Small intestine (tissue), 7 donors: ENCODE data around the gene GRM8. TPM values are rescaled to one million over a fixed set of nuclear protein-coding genes. Genes with fewer than 3 reads are reported as not detected.

Experiments
- DNase-seq, 2 donors: peaks; one replicate each; pipeline versions ENCODE4 v3.0.0 to v3.0.0-alpha.2; 2013
- FAIRE-seq: peaks from 2 replicates; lab custom pipeline; 2012; peaks lifted over from hg19 to GRCh38; lab: Jason Lieb, UNC
- H3K27ac ChIP-seq, 3 donors: one replicate each; pipeline ENCODE4 v1.5.1; 2013; ENCODE audit warnings: low read length in 2 of 3, mild to moderate bottlenecking in 2 of 3, control low read depth in 1 of 3, inconsistent platforms in 1 of 3, low read depth in 1 of 3, moderate library complexity in 1 of 3
- H3K27me3 ChIP-seq, 3 donors: one replicate each; pipeline ENCODE4 v1.6.1; 2013; ENCODE audit warnings: low read length in 3 of 3, inconsistent platforms in 1 of 3; ENCODE audit not compliant: control insufficient read depth in 3 of 3, insufficient read depth in 3 of 3
- H3K36me3 ChIP-seq, 3 donors: one replicate each; pipeline ENCODE4 v1.6.1; 2013; ENCODE audit warnings: low read length in 3 of 3, inconsistent platforms in 1 of 3, low read depth in 1 of 3, mild to moderate bottlenecking in 1 of 3, moderate library complexity in 1 of 3; ENCODE audit not compliant: control insufficient read depth in 3 of 3, insufficient read depth in 2 of 3
- H3K4me1 ChIP-seq, 3 donors: one replicate each; pipeline ENCODE4 v1.6.1; 2013; ENCODE audit warnings: low read length in 2 of 3, inconsistent platforms in 1 of 3, low read depth in 1 of 3, mild to moderate bottlenecking in 1 of 3, moderate library complexity in 1 of 3; ENCODE audit not compliant: control insufficient read depth in 3 of 3, insufficient read depth in 2 of 3
- H3K4me3 ChIP-seq, 3 donors: one replicate each; pipeline ENCODE4 v1.5.1; 2013; ENCODE audit warnings: low read length in 3 of 3, control low read depth in 1 of 3, inconsistent platforms in 1 of 3, low read depth in 1 of 3, mild to moderate bottlenecking in 1 of 3, moderate library complexity in 1 of 3
- H3K9me3 ChIP-seq, 2 donors: one replicate each; pipeline ENCODE4 v1.6.1; 2013; ENCODE audit warnings: low read depth in 1 of 2, low read length in 1 of 2; ENCODE audit not compliant: control insufficient read depth in 2 of 2, insufficient read depth in 1 of 2
- WGBS, 3 donors: extraction: QIAGEN DNeasy Blood & Tissue Kit; methylation state at CpG; one replicate each; pipeline ENCODE4 v1.1.7; 2013; 5-methylcytosine and 5-hydroxymethylcytosine counted together
- polyA plus RNA-seq, 4 donors: library from polyadenylated mRNA; stranded (reverse) in 3 of 4; unstranded in 1 of 4; fragments of 200-250 nt in 3 of 4; fragments of 120-200 nt in 1 of 4; gene quantifications; one replicate each; pipeline versions ENCODE4 v1.2.1 to v1.2.3, GENCODE V29; 2013
- donor health status: healthy with polysubstance abuse.
- donor health status: control.
- donor health status: control.
- donor health status: Bipolar disorder and iron deficiency.
- donor health status: healthy.

The GRM8 gene
- polyA plus RNA-seq, 4 donors = 0.07 to 0.12 TPM; not detected in 2

GRCh38 chr7:127221731-127222130 lies 31.0 kb downstream of the GRM8 start:
- FAIRE-seq = no peak
- no peaks in the 10 kb centered on the region for H3K4me1 ChIP-seq
- no peaks in the 10 kb centered on the region for H3K36me3 ChIP-seq
- no peak overlapping the region for H3K4me3 ChIP-seq
- no peak overlapping the region for H3K27ac ChIP-seq
- WGBS, 3 donors = 71 to 89% (median 81%) methylated on average over 1 of the region's 1 CpG
- no peak for DNase-seq
- H3K27me3 ChIP-seq = peaks cover 0 to 7% (median 0%) of the 10 kb centered on the region in 3 donors
- H3K9me3 ChIP-seq = no peaks in the 10 kb centered on the region

DNA sequence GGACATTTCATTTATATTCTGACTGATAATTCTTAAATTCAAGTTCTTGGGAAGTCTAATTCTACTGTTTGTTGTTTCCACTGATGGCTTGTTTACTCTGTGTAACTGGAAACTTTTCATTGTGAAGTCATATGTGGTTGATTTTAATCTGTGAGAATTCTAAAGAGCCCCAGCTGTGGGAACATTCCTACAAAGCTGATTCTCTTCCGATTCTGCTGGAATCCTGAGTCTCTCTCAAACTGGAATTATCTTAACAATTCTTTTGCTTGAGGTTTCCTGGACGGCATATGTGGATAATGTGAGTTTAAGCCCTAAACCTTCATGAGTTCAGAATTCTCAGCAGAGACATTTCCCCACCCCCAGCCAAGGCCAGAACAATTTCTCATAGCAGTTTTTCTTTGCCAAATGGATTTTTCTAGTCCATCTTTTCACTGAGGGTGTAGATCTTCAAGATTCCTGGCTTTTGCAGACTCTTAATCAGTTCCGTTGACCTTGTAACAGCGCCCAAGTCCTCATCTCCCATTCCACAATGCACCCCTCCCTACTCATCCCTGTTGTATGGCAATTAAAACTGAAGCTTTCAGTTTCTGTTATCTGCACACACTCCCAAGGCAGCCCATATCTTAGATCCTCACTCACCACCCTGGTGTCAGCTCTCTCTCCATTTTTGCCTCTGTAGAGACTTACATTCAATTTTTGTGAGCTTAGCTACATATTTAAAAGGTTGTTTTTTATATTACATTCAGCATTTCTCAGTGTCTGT lies 37.6 kb downstream of the GRM8 start:
- H3K36me3 ChIP-seq = no peaks in the 10 kb centered on the region
- FAIRE-seq = no peak

DNA sequence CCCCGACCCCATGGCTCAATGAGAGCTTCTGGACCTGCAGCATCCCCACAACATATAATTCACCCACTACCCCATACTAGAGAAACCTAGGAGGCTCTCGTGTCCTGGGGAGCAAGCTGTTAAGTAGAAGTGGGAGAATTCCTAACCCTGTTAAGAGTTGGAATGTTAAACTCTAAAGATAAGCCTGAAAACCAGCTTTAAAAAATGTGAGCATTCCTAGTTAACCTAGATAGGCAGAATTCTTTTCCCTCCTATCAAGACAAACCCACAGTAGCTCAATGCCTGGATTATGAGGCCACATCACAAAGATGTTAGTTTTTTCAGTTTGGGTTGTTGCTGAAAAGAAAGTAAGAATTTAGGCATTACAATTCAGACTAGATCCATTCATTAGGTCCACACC lies 42.9 kb downstream of the GRM8 start:
- Histone ChIP-seq H3K4me1 (no peaks in the 10 kb centered on the region), H3K4me3 (no peak overlapping the region), H3K27ac (no peak overlapping the region), H3K27me3 (no peaks in the 10 kb centered on the region), H3K9me3 (no peaks in the 10 kb centered on the region), H3K36me3 (no peaks in the 10 kb centered on the region)
- FAIRE-seq (no peak), DNase-seq (no peak)
- WGBS, 3 donors = 29 to 52% (median 31%) methylated on average over 2 of the region's 2 CpGs

More for the DNA sequence above, 37.6 kb downstream of the GRM8 start:
- Histone ChIP-seq H3K4me1 (no peaks in the 10 kb centered on the region), H3K4me3 (no peak overlapping the region), H3K27me3 (no peaks in the 10 kb centered on the region), H3K27ac (no peak overlapping the region), H3K9me3 (no peaks in the 10 kb centered on the region)
- no peak for DNase-seq
- 61 to 69% (median 66%) methylated on average over 4 of the region's 4 CpGs for WGBS, 3 donors

DNA sequence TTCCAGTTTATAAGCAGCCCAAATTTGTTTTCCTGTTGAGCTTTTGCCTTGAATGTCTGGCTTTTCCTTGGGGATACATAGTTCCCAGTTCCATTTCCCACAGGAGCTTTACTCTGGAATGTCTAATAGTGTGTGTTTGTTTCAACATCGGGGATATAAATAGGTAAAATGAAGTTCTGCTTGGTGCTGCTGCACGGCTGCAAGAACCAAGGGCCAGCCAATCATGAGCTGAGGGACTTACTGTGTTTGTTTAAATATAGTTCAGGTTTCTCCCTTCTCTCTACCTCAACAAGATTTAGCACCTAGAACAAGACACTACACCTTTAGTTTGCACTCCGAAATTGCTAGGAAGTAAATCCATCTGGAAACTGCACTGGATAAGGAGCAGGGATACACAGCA lies 43.9 kb downstream of the GRM8 start:
- Histone ChIP-seq H3K27ac (no peak overlapping the region), H3K4me1 (no peaks in the 10 kb centered on the region), H3K9me3 (no peaks in the 10 kb centered on the region), H3K4me3 (no peak overlapping the region), H3K36me3 (no peaks in the 10 kb centered on the region), H3K27me3 (no peaks in the 10 kb centered on the region)
- no peak for DNase-seq
- FAIRE-seq = no peak
- WGBS, 3 donors = 79 to 85% (median 82%) methylated on average over 3 of the region's 3 CpGs

GRCh38 chr7:127208351-127208750 lies 44.4 kb downstream of the GRM8 start:
- 70 to 84% (median 70%) methylated on average over 3 of the region's 3 CpGs for WGBS, 3 donors
- H3K9me3 ChIP-seq = no peaks in the 10 kb centered on the region
- no peak overlapping the region for H3K4me3 ChIP-seq
- no peak overlapping the region for H3K27ac ChIP-seq
- no peaks in the 10 kb centered on the region for H3K36me3 ChIP-seq
- DNase-seq (no peak), FAIRE-seq (no peak)
- H3K27me3 ChIP-seq = no peaks in the 10 kb centered on the region
- no peaks in the 10 kb centered on the region for H3K4me1 ChIP-seq

- H3K27ac ChIP-seq = no peak overlapping the region
- no peaks in the 10 kb centered on the region for H3K36me3 ChIP-seq
- WGBS, 3 donors = 45 to 55% (median 53%) methylated on average over 5 of the region's 5 CpGs
- no peaks in the 10 kb centered on the region for H3K27me3 ChIP-seq
- FAIRE-seq (no peak), DNase-seq (no peak)
- no peaks in the 10 kb centered on the region for H3K9me3 ChIP-seq
- H3K4me1 ChIP-seq = no peaks in the 10 kb centered on the region
- H3K4me3 ChIP-seq = no peak overlapping the region
Measured at GRCh38 chr7:127207806-127208205, 44.9 kb downstream of the GRM8 start.

DNA sequence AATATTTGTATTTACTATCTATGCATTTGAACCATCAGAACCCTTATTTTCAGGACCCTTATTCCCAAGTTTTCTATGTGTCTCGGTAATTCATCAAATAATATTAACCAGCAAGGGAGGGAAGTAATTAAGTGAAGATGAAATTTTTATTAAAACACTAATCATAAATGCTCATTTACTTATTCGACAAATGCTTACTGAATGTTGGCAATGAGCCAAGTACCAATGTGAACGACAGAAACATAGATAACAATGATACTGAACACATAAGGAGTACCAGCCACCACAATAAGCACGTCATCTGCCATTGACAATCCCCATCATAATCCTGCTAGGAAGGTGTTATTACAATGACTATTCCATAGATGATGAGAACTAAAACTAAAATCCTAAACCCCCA lies 45.5 kb downstream of the GRM8 start:
- no peak for FAIRE-seq
- no peaks in the 10 kb centered on the region for H3K9me3 ChIP-seq
- WGBS, 3 donors = 58 to 72% (median 64%) methylated on average over 4 of the region's 4 CpGs
- no peak overlapping the region for H3K27ac ChIP-seq
- no peaks in the 10 kb centered on the region for H3K4me1 ChIP-seq
- no peak overlapping the region for H3K4me3 ChIP-seq
- H3K27me3 ChIP-seq = no peaks in the 10 kb centered on the region
- DNase-seq = no peak
- H3K36me3 ChIP-seq = no peaks in the 10 kb centered on the region

DNA sequence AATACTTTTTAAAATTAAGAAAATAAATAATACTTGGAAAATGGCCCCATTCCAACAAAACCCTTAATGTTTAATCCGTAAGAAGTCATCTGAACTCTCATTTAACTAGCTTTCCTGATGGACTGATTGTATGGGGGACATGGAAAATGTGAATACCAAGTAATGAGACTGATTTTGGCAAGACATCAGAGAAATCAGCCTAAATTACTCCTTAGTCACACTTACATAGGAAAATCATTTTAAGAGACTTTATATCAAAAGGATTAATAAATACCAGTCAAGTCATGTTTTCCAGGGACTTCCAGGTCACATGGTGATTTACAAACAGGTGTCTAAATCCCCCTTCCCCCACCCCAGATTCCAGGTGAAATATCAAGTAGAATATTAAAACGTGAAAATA lies 58.2 kb downstream of the GRM8 start:
- H3K27ac ChIP-seq = no peak overlapping the region
- FAIRE-seq (no peak), DNase-seq (no peak)
- no peak overlapping the region for H3K4me3 ChIP-seq
- no peaks in the 10 kb centered on the region for H3K9me3 ChIP-seq
- H3K4me1 ChIP-seq = no peaks in the 10 kb centered on the region
- no peaks in the 10 kb centered on the region for H3K27me3 ChIP-seq
- no peaks in the 10 kb centered on the region for H3K36me3 ChIP-seq
- WGBS, 3 donors = 36 to 61% (median 38%) methylated on average over 2 of the region's 2 CpGs

GRCh38 chr7:127189886-127190285 lies 62.9 kb downstream of the GRM8 start:
- no peak overlapping the region for H3K27ac ChIP-seq
- FAIRE-seq = no peak
- H3K4me1 ChIP-seq = no peaks in the 10 kb centered on the region
- H3K4me3 ChIP-seq = no peak overlapping the region
- no peak for DNase-seq
- 38 to 49% (median 39%) methylated on average over 3 of the region's 3 CpGs for WGBS, 3 donors
- no peaks in the 10 kb centered on the region for H3K27me3 ChIP-seq
- H3K36me3 ChIP-seq = no peaks in the 10 kb centered on the region
- H3K9me3 ChIP-seq = no peaks in the 10 kb centered on the region
